GM21786 (cell line): ENCODE results near the gene SLC6A4.

ENCODE experiments used
- ATAC-seq: cut with Tn5 transposase; IDR thresholded peaks from one replicate; pipeline ENCODE4 v1.9.1; 2021; ENCODE audit not compliant: unreplicated experiment

The SLC6A4 gene

GRCh38 chr17:30235386-30236296, at the start of gene SLC6A4:
Gene SLC6A4 (minus strand): TSS chr17:30235697. CDS start chr17:30221958, 13,739 bp downstream.
- no peak for ATAC-seq

- no peak for ATAC-seq
Observed at GRCh38 chr17:30279156-30279555, 43.7 kb upstream of the SLC6A4 start.

- no peak for ATAC-seq
Observed at GRCh38 chr17:30278032-30278431, 42.5 kb upstream of the SLC6A4 start.

- no peak for ATAC-seq
Observed at GRCh38 chr17:30275911-30276310, 40.4 kb upstream of the SLC6A4 start.

- ATAC-seq, result no peak
Observed at GRCh38 chr17:30274887-30275286, 39.4 kb upstream of the SLC6A4 start.

GRCh38 chr17:30273373-30273772, 37.9 kb upstream of the SLC6A4 start:
- ATAC-seq, result no peak

- no peak for ATAC-seq
Observed at GRCh38 chr17:30271102-30271501, 35.6 kb upstream of the SLC6A4 start.

GRCh38 chr17:30267625-30268024, 32.1 kb upstream of the SLC6A4 start:
- ATAC-seq, result no peak

GRCh38 chr17:30263552-30264333, 28.2 kb upstream of the SLC6A4 start:
- ATAC-seq, result no peak

GRCh38 chr17:30256756-30257506, 21.4 kb upstream of the SLC6A4 start:
- ATAC-seq, result no peak

- no peak for ATAC-seq
Observed at GRCh38 chr17:30254150-30254549, 18.7 kb upstream of the SLC6A4 start.

- ATAC-seq, result no peak
Observed at GRCh38 chr17:30253312-30253711, 17.8 kb upstream of the SLC6A4 start.

GRCh38 chr17:30251931-30252330, 16.4 kb upstream of the SLC6A4 start:
- ATAC-seq, result no peak

GRCh38 chr17:30249460-30249859, 14.0 kb upstream of the SLC6A4 start:
- ATAC-seq, result no peak

- ATAC-seq, result no peak
Observed at GRCh38 chr17:30248786-30249185, 13.3 kb upstream of the SLC6A4 start.

- no peak for ATAC-seq
Observed at GRCh38 chr17:30246460-30246859, 11.0 kb upstream of the SLC6A4 start.

- ATAC-seq, result no peak
Observed at GRCh38 chr17:30244853-30245385, 9.4 kb upstream of the SLC6A4 start.

- ATAC-seq, result no peak
Observed at GRCh38 chr17:30243568-30243967, 8.1 kb upstream of the SLC6A4 start.

GRCh38 chr17:30243002-30243401, 7.5 kb upstream of the SLC6A4 start:
- ATAC-seq, result no peak

GRCh38 chr17:30241051-30241450, 5.6 kb upstream of the SLC6A4 start:
- ATAC-seq, result no peak

GRCh38 chr17:30240177-30240576, 4.7 kb upstream of the SLC6A4 start:
- no peak for ATAC-seq
